Femur (tissue), 1 donor: ENCODE results near the gene SLC9A5.

Experiments
- DNase-seq: peaks from one replicate; pipeline ENCODE4 v3.0.0-alpha.2; 2017

SLC9A5 gene, protein sequence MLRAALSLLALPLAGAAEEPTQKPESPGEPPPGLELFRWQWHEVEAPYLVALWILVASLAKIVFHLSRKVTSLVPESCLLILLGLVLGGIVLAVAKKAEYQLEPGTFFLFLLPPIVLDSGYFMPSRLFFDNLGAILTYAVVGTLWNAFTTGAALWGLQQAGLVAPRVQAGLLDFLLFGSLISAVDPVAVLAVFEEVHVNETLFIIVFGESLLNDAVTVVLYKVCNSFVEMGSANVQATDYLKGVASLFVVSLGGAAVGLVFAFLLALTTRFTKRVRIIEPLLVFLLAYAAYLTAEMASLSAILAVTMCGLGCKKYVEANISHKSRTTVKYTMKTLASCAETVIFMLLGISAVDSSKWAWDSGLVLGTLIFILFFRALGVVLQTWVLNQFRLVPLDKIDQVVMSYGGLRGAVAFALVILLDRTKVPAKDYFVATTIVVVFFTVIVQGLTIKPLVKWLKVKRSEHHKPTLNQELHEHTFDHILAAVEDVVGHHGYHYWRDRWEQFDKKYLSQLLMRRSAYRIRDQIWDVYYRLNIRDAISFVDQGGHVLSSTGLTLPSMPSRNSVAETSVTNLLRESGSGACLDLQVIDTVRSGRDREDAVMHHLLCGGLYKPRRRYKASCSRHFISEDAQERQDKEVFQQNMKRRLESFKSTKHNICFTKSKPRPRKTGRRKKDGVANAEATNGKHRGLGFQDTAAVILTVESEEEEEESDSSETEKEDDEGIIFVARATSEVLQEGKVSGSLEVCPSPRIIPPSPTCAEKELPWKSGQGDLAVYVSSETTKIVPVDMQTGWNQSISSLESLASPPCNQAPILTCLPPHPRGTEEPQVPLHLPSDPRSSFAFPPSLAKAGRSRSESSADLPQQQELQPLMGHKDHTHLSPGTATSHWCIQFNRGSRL

DNA sequence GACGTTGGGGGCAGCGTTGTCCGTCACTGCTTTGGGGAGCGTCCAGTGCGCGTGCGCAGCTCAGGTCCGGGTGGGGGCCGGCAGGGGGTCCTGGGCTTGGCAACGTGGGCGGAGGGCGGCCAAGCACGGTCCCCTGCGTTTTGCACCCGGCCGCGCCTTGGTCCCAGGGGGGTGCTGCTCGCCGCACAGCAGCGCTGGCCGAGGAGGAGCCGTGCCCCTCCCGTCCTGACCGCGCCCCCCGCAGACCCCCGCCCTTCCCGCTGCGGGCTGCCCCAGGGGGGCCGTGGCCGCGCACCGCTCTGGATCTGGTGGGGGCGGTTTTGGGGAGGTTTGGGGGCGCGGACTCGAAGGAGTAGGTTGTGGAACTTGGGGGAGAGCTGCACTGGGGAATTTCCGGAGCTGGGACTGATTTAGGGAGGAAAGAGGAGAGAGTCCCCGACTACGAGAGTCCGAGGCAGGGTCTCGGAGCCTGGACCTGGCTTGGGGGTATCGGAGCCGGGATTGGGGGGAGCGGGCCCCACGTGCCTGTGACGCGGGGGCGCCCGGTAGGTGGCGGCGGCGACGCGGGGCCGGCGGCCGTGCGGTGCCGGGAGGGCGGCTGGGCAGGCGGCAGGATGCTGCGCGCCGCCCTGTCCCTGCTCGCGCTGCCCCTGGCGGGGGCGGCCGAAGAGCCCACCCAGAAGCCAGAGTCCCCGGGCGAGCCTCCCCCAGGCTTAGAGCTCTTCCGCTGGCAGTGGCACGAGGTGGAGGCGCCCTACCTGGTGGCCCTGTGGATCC lies at the start of gene SLC9A5:
SLC9A5 (plus strand) TSS at position 579 of the 777 bp plus-strand sequence; CDS start at position 615, 36 bp downstream.
- peak; percentile 58 for DNase-seq

DNA sequence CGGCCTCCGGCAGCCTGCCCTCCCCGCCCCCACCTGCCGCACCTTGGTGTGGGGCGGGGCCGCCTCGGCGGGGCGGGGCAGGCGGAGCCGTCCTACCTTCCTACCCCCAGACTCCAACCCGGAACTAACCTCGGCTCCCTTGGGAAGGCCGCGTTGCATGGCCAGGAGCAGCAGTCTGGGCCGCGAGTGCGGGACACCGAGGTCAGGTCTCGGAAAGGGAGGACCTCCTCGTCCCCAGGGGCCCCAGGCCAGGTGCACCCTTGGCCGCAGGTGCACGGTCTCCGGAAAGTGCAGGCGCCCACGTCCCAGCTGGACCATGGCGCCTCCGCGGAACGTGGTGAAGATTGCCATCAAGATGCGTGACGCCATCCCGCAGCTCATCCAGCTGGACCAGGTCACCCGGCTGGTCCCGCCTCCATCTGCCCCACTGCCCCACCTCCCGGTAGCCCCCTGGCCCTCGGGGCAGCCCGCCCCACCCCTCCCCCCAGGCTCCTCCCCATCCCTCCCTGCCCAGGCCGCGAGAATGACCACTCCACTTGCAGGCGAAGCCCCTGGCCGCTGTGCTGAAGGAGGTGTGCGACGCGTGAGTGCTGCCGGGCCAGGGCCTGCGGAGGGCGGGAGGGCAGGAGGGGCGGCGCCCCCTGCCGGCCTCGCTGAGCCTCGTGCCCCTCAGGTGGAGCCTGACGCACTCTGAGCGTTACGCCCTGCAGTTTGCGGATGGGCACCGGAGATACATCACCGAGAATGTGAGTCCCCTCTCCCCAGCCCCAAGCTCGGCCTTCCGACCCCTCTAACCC lies 49.6 kb upstream of the SLC9A5 start, which contains the start of gene ELMO3:
ELMO3 (plus strand) TSS at position 121 of the 797 bp plus-strand sequence; CDS start at position 317, 196 bp downstream.
- no peak for DNase-seq

DNA sequence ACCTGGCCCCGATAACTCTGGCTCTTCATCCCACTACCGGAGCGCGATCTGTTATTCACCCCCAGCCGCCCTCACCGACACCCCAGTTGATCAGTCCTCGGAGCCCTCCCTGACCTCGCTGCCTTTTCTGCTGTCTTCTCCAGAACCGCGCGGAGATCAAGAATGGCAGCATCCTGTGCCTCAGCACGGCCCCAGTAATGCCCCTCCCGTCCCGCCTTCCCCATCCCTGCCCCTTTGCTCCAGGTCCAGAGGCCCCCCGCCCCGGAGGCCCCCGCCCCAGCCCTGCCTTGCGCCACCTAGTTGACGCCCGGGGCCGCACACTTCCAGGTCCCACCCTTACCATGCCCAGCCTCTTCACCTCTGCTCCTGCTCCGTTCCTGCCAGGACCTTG lies 49.0 kb upstream of the SLC9A5 start:
- no peak for DNase-seq

DNA sequence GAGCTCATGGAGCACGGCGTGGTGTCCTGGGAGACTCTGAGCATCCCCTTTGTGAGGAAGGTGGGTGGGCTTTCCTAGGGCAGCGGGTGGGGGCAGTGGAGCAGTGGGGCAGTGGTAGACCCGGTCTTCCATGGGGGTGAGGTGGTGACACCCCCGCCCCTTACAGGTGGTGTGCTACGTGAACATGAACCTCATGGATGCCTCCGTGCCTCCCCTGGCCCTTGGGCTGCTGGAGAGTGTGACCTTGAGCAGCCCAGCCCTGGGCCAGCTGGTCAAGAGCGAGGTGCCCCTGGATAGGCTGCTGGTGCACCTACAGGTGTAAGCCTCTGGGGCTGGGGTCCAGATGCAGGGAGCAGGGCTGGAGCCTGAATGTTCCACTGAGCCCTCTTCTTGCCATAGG lies 48.3 kb upstream of the SLC9A5 start:
- DNase-seq: no peak

DNA sequence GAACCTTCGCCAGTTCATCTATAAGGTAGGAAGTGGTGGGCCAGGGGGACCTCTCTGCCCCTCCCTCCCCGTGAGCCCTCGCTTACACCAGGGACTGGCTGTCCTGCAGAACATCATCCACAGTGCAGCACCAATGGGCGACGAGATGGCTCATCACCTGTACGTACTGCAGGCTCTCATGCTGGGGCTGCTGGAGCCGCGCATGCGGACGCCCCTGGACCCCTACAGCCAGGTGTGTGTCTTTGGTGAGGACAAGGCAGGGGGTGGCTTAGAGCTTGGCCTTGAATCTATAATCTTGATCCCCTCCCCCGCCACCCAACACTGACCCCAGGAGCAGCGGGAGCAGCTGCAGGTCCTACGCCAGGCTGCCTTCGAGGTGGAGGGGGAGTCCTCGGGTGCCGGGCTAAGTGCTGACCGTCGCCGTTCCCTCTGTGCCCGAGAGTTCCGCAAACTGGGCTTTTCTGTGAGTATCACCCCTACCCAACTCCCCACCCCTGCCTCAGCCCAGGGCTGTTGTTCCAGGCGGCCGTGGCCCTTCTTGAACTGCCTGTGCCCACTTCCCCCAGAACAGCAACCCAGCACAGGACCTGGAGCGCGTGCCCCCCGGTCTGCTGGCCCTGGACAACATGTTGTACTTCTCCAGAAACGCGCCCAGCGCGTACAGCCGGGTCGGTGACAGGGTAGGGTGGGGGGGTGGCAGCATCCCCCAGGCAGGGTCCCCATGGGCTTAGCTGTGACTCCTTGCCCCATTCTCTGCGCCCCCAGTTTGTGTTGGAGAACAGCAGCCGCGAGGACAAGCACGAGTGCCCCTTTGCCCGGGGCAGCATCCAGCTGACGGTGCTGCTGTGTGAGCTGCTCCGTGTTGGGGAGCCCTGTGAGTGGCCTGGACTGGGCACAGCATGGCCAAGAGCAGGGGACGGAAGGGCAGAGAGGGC lies 47.1 kb upstream of the SLC9A5 start:
- no peak for DNase-seq

DNA sequence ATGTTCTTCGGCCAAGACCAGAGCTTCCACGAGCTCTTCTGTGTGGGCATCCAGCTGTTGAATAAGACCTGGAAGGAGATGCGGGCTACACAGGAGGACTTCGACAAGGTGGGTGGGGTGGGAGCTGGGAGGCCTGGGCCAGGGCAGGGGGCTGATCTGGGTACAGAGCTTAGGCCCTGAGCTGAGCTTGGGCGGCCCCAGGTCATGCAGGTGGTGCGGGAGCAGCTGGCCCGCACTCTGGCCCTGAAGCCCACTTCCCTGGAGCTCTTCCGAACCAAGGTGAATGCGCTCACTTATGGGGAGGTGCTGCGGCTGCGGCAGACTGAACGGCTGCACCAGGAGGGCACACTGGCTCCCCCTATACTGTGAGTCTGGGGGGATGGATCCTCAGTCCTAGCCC lies 46.4 kb upstream of the SLC9A5 start:
- DNase-seq: no peak

DNA sequence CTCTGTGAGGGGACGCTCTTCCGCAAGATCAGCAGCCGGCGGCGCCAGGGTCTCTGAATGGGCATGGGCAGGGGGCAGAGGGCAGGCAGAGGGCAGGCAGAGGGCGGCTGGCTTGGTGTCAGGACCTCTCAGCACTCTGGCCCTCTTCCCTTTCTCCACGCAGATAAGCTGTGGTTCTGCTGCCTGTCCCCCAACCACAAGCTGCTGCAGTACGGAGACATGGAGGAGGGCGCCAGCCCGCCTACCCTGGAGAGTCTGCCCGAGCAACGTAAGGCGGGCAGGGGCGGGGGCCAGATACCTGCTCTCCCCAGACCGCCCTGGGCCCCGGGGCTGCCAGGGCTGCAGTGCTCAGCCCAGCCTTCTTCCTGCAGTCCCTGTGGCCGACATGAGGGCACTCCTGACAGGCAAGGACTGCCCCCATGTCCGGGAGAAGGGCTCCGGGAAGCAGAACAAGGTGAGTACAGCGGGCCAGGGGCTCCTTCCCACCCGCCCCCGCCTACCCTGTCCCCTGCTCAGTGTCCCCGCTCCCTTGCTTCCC lies 45.8 kb upstream of the SLC9A5 start:
- DNase-seq: no peak

DNA sequence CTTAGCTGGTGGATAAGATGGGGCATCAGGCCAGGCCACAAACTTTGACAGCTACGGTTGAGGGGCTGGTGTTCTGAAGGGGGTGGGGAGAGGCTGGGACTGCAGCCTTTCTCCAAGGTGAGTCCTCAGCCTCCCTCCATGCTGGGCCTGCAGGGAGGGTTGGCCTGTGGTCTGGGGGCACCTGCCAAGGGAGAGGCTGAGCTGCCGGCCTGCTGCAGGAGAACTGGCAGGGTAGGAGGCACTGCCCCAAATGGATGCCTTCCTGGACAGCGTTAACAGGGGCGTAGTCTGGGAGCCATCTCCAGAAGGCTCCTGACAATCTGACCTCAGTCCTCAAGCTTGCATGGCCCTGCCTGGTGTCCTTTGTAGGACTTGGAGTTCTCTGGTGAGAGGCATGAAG lies 44.7 kb upstream of the SLC9A5 start:
- no peak for DNase-seq

DNA sequence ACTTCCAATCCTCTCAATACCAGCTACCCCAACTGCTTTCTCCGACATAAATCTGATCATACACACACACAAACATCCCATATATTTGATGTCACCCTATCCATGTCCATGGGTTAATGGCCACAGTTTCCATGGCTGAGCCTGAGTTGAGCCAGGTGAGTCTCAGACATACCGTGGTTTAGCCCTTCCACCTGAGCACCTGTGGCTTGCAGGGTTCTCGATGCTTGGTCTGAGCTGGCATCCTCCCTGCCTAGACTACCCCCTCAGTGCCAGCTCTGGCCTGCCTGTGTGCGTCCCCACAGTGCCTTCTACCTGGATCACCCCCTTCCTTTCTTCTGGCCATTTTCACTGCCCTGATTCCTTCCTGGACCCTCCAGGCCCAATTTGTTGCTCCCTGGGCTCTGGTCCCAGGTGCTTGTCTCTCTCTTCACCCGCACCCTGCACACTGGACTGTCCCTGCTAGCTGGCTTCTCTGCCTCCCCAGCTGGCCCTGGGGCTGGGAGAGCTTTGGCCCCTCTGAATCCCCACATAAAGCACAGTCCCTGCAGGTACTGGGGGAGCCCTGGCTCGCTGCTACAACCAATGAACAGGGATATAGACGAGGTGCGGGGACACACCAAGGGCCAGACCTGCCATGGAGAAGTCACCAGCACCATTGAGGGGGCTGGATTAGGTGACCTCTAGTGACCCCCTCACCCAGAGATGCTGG lies 42.5 kb upstream of the SLC9A5 start:
- no peak for DNase-seq

DNA sequence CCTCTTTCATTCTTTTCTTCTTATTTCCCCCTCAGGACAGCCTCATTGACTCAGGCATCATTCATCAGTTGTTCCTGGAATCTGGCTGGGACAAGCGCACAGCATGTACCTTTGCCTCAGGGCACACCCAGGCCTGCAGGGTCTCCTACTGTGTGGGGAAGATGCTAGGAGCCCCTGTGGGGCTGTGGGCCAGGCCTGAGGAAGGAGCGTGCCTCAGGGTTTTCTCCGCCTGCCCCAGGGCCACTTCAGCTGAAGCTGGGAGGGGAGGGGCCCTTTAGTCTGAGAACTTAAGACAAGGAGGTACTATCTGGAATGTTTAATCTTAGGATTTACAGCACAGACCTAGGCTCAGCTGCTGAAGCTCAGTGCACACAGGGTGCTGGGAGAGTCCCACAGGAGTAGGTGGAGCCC lies 41.9 kb upstream of the SLC9A5 start:
- no peak for DNase-seq

DNA sequence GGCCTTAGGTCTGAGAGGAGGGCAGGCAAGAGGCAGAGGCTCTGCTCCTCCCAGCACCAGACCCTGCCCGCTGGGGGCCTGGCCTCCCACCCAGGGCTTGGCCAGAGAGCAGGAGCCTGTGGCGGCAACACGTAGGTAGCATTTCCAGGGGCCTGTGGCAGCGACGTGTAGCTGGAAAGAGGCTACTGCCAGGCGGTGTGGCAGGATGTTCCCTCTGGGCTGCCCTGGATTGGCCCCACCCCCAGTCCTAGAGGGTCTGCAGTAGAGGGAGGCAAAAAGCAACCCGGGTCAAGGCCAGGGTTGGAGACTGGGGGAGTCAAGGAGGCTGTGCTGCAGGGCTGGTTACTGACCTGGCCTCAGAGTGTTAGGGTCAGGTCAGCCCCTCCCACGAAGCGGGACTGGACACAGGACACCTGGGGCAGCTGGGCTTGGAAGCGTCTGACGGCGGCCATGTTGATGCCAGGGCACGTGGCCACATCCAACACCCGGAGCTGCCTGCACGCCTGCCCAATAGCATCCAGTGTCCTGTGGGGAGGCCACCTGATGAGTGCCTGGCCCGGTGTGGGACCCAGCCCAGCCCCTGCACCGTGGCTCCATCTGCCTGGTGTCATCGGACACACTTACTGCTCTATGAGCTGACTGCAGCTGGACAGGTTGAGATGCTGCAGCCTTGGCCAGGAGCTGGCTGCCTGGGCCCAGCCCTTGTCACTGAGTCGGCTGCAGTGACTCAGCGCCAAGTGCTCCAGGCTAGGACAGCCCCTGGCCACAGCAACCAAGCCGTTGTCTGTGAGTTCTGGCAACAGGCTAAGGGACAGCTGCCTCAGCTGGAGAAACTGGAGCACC lies 41.3 kb upstream of the SLC9A5 start:
- no peak for DNase-seq

DNA sequence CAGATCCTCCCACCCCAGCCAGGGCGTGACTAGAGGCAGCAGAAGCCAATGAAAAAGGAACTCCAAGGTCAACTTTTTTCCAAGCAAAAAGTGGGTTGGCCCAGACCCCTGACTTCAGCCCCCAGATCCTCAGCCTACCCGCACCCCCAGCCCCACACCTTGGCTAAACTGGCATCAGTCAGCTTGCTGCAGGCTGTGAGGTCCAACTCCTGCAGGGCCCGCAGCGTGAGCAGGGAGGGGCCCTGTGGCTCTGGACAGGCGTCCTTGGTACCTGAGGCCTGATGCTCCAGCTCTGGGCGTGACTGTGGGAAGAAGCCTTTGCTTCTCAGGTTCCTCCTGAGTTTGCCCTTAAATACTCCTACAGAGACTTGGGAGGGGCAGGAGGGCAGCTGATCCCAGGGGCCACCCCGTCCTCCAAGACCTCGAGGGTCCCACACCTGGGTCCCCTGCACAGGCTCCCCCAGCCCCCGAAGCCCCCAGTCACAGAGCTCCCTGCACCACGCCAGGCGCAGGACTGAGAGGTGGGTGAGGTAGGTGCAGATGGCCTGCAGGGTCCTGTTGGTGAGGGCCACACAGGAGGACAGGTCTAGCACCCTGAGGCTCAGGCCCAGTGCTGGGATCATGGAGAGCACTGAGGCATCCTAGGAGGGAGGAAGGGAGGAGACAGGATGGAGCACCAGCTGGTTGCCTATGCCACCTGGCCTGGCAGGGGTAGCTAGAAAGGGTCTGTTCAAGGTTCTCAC lies 40.5 kb upstream of the SLC9A5 start:
- no peak for DNase-seq

DNA sequence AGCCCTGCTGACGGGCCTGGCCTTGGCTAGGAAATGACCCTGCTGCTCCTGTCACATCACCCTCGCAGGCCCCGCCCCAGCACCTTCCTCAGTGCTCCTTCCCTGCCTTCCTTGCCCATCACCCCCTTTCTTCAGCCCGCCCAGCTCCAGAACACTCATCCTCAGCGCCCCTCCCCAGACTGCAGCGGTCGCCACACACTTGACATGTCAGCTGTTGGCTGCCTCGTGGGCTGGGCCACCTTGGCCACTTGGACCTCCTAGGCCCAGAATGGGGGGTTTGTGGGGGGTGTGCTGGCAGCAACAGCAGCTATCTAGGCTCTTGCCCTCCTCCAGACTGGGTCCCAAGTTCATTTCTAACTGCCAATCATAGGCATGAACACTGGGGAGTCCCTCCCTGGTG lies 39.2 kb upstream of the SLC9A5 start:
- no peak for DNase-seq

DNA sequence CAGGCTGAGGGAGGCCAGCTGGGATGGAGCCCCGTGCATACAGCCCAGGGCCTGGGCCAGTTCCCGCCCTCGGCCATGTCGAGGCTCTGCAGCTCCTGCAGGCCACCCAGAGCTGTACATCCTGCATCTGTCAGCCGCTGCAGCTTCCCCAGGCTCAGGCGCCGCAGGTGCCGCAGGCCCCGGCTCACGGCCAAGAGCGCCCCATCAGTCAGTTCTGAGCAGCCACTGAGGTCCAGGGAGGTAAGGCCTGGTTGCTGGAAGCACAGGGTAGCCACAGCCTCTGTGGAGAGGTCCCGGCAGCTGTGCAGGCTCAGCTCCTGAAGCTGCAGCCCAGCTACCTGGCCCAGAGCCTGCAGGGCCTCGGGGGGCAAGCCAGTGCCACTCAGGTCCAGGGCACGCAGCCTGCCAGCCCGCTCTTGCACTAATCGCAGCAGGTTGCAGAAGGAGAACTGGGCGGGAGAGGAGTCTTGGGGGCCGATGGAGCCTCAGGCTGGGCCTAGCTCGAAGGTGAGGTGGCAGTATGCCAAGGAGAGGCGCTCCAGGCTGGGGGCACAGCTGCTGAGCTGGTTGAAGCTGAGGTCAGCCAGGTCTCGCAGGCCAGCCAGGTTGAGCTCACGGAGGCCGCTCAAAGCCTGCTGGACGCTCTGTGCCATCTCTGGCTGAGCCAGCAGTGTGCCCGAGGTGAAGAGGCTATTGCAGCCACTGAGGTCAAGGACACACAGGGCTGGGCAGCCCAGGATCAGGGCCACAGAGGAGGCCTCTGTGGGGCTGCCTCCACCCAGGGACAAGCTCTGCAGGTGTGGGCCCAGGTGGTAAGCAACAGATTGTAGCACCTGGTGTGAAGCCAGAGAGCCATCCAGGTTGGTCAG lies 38.5 kb upstream of the SLC9A5 start:
- no peak for DNase-seq

DNA sequence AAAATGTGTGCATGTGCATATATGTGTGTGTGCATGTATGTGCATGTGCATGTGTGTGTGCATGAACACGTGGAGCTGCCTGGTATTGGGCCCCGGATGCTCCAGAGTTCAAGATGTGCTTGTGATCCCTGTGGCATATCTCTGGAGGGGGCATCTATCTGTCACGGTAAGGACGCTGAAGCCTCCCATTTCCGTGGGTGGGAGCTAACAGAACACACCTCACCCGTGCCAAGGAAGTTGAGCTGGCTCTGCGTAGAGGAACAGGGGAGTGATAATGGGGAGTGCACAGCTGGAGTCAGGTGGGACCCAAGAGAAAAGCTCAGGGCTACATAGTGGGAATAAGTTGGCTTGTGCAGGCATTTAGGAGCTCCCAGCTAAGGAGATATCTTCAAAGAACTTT lies 37.1 kb upstream of the SLC9A5 start:
- DNase-seq: no peak

DNA sequence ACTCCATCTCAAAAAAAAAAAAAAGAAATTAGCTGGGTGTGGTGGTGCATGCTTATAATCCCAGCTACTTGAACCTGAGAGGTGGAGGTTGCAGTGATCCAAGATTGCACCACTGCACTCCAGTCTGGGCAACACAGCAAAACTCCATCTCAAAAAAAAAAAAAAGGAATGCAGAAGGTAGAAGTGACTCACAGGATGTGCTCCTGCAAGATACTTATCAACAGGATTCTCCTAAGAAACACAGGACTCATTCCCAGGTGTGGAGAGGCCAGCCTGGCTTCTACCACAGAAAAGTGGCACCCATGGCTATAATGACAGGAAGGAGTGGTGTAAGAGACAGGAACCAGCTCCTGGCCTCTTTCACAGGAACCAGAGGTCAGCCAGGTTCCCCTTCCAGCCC lies 36.0 kb upstream of the SLC9A5 start:
- no peak for DNase-seq
